HUDEP-2 (cell line): ENCODE measurements around the gene PRSS56.

ENCODE experiments used
- DNase-seq, 76 experiments: peaks; one replicate each; lab custom pipeline; 2025; ENCODE audit not compliant: unreplicated experiment in 76 of 76; lab: John Stamatoyannopoulos, UW

Gene PRSS56

GRCh38 chr2:232539298-232540231, 19.4 kb downstream of the PRSS56 start, which contains the start of gene CHRNG:
Gene CHRNG (plus strand): TSS chr2:232539692. CDS start chr2:232539748, 56 bp downstream.
- DNase-seq, result no peak

- no peak for DNase-seq
Observed at GRCh38 chr2:232540441-232541041, 20.4 kb downstream of the PRSS56 start.

- DNase-seq, result peak in 16 of 76 experiments; percentile 3 to 60 (median 20)
Observed at GRCh38 chr2:232541195-232541960, 21.2 kb downstream of the PRSS56 start.

GRCh38 chr2:232541961-232542714, 21.9 kb downstream of the PRSS56 start:
- no peak for DNase-seq

GRCh38 chr2:232542715-232543467, 22.7 kb downstream of the PRSS56 start:
- no peak for DNase-seq

- no peak for DNase-seq
Observed at GRCh38 chr2:232543491-232543890, 23.3 kb downstream of the PRSS56 start.

GRCh38 chr2:232543928-232544631, 23.9 kb downstream of the PRSS56 start:
- no peak for DNase-seq

GRCh38 chr2:232544674-232545073, 24.5 kb downstream of the PRSS56 start:
- no peak for DNase-seq

GRCh38 chr2:232545511-232546375, 25.6 kb downstream of the PRSS56 start:
- DNase-seq, result peak in 2 of 76 experiments; percentile 7 to 32

- no peak for DNase-seq
Observed at GRCh38 chr2:232547991-232548390, 27.8 kb downstream of the PRSS56 start.

- peak in 4 of 76 experiments; percentile 41 to 63 (median 42) for DNase-seq
Observed at GRCh38 chr2:232549655-232550353, 29.6 kb downstream of the PRSS56 start.

GRCh38 chr2:232550354-232551249, 30.4 kb downstream of the PRSS56 start, which contains the start of the genes EIF4E2 and TIGD1:
Gene EIF4E2 (plus strand): TSS chr2:232550689. CDS start chr2:232550725, 36 bp downstream.
Gene TIGD1 (minus strand): TSS chr2:232550557. CDS start chr2:232549882, 675 bp downstream.
- DNase-seq, result peak; percentile 15 to 94 (median 84)

- no peak for DNase-seq
Observed at GRCh38 chr2:232551250-232551638, 31.1 kb downstream of the PRSS56 start.

GRCh38 chr2:232551776-232552175, 31.6 kb downstream of the PRSS56 start:
- no peak for DNase-seq

GRCh38 chr2:232556426-232556825, 36.2 kb downstream of the PRSS56 start:
- DNase-seq, result no peak

- no peak for DNase-seq
Observed at GRCh38 chr2:232562515-232563151, 42.4 kb downstream of the PRSS56 start.
